NCI-H1694 treated with DMSO at 0.1 percent for 48 hours (cell line): ENCODE data around the gene PDE4D.

ENCODE experiments used
- DNase-seq: peaks from one replicate; lab custom pipeline; 2025; lab: John Stamatoyannopoulos, UW

Gene PDE4D

DNA sequence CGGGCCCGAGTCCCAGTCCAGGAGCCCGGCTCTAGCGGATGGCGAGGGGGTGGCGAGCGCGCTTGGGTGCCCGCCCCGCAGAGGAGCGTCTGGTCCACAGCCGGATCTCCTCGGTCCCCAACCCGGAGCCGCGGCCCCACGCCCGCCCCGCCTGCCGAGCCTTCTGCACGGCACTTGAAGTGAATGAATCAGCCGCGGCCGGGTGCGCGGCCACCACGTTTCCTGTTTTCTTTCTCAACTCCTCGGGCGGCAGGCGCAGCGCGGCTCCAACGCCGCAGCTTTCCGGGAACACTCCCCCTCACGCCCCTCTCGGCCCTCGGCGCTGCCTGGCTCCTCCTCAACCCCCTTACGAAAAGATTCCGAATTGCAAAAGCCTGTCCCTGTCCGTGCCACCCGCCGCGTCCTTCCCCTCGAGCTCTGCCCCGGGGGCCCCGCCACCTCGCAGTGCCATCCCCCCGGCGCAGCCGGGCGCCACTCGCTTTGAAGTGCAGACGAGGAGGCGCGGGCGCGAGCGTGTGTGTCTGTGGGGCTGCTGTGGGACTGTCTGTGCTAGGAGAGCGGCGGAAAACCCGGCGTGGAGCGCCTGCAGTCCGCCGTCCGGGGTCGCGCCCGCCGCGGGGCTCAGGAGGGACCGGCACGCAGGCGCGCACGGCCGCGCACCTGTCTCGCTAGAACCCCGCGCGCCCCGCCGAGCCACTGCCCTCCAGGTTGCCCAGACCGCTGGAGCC lies 854.1 kb downstream of the PDE4D start:
- peak; percentile 17 for DNase-seq

DNA sequence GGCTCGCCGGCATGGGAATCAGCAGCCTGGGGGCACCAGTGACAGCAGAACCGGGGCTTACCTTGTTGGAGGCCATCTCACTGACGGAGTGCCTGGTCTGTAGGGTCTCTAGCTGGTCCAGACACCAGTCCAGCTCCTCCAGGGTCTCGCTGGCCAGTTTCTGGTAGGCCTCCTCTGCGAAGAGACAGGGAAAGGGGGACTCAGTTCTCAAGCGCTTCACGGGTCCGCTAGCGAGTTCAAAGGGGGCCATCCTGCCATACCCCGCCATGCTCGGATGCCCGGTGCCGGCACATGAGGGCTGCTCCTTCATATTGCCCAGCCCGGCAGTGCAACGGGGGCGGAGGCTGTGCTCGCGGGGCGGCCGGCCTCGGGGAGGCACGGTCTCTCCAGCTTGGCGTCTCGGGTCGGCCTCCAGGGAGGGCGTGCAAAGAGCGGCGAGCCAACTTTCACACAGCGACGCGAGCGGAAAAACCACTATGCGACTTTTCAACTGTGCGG lies 854.7 kb downstream of the PDE4D start:
- DNase-seq, result no peak

DNA sequence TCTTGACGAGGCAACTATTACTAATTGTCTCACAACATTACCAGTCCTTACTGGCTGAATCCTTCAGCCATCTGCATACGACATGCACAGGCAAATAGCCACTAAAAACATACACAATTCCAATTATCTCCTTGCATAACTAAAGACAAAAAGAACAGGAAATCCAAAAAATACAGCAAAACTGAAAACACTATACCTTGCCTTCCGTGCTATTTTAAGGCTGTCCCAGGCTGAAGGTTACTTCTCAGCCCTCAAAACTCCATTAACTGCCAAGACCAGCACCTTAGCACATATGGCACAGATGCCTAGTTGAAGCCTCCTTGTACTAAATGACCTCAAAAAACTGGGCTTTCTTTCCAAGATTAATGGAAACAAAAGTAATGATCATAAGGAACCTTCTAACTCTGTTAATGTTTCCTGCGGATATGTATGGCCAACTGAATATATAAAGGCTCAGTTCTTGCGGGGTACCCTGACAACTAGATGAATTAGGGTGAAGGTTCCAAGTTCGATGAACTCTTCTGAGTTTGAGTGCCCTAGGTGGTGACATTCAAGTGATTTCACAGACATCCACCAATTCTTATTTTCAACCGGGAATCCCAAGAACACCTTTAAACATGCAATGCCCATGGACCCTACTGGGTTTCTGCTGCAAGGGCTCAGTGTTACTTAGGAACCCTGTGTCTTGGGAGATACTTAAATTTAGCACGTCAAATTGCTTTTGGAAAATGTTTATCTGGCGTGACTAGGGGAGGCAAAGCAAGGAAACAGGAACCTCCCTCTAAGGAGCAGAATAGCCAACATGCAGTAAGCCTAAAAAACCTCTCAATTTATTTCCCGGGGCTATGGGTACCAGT lies 855.4 kb downstream of the PDE4D start:
- DNase-seq, result no peak

DNA sequence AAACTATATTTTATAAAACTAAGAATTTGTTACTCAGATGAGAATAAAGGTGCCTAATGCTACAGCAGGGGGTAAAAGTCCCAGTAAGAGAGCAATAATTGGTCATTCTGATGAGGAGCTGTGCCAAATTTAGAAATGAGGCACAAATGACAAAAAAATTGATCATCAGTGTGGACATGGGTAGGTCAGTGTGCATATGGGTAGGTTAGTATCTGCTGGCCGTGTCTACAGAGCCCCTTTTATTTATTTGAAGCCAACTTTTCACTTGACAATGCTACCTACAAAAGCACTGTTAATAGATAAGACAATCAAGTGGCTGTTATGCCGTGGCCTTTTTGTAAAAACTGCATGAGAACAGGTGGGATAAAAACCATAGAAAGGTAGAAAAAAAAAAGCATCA lies 856.1 kb downstream of the PDE4D start:
- DNase-seq, result no peak

DNA sequence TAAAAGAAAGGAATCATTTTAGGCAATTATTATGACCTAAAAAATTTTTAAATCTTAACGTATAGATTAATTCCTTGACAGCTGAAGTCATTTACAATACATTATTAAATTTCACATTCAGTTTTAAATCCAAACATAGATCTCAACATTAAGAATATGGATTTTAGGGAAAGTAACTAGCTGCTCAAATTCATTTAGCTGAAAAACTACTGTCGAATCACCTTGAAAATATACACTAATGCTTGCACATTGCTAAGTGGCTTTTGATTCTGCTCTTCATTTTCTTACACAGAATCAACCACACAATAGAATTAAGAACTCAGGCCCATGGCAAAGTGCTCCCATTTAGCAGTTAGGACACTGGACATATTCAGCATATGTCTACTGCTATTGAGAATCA lies 856.5 kb downstream of the PDE4D start:
- DNase-seq, result no peak

DNA sequence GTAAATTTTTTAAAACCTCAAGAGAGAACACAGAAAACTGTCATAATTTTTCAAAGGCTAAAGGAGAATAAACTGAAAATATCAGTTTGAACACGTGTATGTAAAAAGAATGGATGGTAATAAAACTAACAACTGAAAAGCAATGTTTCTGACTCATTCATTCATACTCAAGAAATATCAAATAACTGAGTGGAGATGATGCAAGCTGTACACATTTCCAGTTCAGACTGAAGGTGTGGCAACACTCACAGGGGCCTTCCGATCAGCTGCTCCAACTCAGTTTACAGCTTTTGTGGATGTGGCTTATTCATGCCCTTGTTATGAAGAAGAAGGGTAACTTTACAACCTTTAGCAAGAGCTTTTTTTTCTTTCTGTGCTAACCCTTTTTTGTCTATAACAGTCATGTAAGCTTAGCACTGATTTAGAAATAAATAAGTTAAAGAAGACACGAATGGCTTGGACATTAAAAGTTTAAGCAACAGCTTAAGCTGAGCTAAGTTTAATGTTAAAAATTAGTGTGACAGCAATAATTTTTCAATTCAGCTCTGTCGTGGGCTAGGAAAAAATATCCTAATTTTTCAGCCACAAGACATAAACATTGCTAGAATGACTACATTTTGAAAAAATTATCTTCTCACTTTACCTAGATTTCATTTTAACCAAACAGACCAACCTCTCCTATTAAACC lies 857.1 kb downstream of the PDE4D start:
- DNase-seq, result peak; percentile 7

DNA sequence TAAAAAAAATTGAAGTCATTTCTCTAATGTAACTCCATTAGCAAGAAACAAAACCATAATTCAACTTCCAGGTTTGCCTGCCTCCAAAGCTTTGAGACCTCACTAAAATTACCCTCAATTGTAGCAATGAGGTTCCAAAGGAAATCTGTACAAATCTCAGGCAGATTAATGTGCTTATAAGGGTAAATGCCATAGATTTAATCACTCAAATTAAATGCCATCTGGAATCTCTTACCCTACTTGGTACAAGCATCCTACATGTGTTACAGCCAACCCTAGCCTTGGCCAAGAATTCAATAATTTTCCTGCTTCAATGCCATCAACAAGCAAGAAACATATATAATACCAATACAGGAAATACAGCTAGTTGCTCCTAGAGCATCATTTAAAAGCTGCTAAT lies 857.8 kb downstream of the PDE4D start:
- peak; percentile 46 for DNase-seq

DNA sequence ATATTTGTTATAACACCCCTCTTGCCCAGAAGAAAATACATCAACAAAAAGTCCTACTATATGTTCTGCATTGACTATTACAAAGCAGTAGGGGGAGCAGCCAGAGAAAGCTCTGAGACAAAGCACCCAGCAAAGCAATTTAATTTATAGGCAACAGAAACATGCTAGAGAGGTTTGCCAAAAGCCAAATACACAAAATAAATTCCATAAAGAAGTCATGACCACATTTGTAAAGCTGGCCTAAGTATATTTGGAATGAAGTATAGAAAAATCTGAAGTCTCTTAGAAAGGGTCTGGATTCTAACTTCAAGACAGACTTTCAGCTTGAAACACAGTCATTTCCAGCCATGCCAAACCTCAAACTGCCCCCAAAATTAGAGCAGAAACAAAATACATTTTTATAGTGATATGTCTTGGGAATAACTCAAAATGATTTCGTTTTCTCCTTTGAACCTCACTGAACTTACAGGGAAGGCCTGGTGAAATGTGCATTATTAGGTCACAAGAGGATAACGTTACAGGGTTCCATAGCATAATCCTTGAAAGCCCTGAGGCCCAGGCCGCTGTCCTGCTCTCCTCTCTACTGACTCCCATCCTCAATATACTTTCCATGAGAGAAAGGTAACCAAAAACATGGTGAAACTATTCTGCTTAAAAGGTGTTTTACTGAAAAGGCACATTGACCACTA lies 858.9 kb downstream of the PDE4D start:
- DNase-seq, result peak; percentile 23

DNA sequence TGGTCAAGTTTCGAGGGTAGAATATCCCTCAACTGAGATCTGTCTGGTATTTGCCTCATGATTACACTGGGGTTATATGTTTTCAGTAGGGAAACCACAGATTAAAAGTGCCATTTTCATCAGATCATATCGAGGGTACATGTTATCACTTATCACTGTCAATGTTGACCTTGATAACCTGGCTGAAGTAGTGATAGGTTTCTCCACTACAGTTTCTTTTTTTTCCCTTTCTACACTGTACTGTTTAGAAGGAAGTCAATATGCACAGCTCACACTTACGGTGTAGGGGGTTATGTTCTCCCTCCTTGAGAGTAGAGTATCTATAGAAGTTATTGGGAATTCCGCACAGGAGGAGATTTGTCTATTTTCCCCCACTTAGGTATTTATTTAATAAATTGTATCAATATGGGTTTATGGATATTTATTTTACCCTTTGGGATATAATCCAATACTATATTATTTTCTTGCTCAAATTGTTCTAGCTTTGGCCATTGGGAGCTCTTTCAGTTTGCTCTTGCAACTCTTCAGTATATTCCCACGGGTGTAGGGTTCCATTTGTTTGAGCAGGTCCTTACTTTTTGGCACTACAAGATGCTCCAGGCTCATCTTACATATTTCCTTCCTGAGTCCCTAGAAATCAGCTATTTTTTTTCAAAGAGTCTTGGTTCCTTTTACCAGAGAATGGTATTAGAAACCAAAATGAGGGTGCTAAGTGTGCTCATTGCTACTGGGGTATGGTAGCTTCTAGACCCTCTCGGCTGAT lies 866.2 kb downstream of the PDE4D start:
- no peak for DNase-seq

DNA sequence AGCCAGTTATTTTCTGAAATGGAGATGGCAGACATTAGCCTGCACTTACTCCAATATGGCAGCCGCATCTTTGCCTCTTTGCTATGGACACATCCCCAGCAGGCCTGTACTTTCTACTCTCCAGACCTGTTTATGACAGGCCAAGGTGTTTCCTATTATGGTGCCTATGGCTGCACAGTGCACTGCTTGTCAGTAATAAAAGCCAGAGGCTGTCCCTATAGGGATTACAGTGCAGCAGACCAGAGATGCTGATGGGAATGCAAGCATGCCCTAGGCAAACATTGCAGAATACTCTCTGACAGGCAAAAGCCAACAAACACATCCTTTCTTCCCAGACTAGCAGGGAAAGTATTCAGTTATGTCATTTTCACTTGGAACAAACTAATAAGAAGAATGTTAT lies 867.8 kb downstream of the PDE4D start:
- DNase-seq, result no peak

DNA sequence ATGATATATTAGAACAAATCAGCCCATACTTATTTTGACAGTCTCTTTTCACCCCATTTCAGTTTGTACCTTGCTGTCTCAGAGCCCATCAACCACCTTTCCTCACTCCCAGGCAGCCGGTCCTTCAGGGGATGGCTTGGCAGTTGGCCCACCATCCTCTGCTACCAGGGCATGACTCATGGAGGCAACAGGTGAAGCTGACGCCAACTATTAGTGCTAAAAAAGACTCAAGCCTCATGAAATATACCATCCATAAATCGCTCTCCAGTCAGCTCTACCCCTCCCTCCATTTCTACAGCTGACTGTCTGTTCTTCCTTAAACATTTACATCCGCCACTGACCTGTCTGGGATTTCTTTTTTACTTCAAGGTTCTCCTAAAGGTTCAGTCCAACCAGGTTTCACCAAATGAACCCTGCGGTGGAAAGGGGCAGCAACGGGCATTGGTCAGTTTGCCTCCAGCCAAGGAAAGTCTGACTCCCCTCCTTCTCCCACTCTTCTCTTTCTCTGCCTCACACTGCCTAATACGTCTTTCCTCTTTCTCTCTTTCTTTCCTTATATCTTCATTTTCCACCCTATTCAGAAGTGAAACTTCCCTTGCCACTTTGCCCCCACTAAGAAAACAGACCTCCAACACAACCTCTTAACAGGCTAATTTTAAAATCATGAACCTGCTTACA lies 871.5 kb downstream of the PDE4D start:
- peak; percentile 22 for DNase-seq

DNA sequence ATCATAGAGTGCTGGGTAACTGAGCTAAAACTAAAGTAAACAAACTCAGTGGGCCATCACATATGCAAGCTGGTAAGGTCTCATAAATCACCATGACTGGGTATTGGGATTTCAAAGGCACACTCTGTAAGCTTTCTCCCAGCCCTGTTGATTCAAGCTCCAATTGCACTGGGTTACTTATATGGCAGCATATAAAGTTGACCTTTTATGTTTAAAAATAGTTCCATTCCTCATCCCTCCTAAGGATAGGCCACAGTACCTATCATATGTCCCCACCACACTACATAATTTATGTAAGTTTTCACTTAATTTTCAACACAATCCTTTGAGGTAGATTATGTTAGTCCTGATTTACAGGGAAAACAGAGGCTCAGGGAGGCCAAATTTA lies 872.2 kb downstream of the PDE4D start:
- DNase-seq, result no peak

DNA sequence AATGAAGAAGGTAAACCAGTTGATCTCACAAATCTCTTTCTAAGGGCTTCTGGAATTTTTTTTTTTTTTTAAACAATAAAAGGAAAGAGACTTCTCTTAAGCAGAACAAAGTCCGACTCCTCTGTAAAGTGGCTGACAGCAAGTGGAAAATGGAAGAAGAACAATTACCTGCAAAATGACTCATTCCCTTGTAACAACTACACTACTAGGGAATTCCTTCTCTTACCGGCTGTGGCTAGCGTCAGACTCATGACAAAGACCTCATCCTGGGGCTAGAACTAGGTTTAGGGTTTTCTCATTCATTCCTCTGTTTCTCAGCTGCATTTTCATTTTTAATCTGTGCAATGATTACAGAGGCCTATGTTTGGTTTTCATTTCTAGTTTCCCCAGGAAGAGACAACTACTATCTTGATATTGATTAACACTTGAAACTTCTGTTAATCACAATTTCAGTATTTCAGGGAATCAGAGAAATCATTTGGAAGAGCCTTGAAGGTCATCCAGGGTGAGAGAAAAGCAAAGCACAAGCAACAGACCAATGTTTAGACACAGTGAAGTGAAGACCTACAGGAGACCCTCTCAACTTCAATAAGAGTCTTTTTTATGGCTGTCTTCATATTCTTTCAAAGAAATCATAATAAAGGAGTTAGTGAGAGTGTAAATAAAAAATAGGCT lies 872.8 kb downstream of the PDE4D start:
- DNase-seq, result no peak

DNA sequence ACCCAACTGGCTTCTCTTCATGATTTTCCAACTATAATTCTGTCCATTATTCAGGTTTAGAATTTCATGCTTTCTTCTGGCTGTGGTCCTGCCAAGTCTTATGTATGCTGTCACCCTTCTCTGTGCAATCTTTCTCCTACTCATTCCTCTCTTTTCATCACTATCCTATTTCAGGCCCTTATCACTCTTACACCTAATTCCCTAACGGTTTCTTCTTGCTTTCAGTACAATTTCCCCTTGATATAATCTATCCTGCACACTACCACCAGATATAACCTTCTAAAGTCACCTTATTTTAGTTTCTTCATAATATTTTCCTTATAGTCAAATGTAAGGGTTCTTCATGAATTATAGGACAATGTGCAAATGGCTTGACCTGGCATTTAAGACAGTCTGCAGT lies 874.4 kb downstream of the PDE4D start:
- no peak for DNase-seq

DNA sequence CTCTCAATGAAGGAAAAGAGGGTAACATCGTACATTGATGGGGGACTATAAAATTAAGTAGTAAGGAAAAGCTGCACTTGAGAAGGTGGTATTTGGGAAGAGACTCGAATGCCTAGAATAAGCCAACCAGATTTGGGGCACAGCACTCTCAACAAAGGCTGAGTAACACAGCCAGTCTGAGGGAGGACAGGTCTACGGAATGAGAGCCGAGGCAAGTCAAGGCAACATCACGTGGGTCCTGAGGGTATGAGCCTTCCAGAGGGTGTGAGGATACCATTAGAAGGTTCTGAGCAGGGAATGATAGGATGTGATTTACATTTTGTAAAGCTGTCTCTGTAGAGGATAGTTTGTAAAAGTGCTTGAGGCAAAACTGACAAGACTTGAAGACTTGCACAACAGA lies 876.6 kb downstream of the PDE4D start:
- no peak for DNase-seq

DNA sequence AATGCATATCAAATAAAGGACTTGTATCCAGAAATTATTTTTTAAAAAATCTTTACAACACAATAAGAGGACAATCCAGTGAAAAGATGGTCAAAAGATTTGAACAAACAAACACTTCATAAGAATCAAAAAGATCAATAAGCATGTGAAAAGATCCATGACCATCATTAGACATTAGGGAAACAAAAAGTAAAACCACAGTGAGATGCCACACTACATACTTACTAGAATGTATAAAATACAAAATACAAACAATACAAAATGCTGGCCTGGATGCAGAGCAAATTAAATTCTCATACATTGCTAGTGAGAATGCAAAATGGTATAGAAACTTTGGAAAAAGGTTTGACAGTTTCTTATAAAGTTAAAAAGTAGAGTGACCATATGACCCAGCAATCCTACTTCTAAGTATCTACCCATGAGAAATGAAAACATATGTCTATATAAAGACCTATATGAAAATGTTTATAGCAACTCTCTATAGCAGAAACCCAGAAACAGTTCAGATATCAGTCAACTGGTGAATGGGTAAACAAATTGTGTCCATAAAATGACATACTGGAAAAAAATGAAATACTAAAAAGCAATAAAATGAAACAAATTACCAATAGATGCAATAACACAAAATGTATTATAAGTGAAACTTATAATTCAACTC lies 884.6 kb downstream of the PDE4D start:
- DNase-seq, result no peak

DNA sequence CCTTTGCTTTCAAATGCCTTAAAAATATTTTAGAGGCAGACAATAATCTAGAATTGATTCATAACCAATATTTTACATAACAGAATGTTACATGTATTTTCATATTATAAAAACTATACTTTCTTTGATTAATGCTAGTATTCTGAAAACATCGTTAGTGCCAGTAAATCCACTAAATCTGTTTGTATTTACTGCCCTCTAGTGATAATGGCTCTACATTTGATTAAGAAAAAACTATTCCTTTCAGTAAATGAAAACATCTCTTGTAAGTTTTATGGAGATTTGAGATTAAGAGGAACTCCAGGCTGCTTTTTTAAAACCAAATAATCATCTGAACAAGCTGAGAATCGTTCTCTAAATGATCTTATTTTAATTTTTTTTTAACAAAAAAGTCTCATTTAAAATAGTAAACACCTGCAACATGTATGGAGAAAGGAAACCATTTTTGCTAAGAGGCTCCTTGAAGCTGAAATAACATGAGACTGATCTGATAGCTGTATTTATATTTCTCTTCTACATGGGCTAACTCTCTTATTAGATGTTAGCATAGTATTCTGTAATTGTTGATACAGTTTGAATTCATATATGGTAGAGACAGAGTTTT lies 886.0 kb downstream of the PDE4D start:
- DNase-seq, result peak; percentile 15

DNA sequence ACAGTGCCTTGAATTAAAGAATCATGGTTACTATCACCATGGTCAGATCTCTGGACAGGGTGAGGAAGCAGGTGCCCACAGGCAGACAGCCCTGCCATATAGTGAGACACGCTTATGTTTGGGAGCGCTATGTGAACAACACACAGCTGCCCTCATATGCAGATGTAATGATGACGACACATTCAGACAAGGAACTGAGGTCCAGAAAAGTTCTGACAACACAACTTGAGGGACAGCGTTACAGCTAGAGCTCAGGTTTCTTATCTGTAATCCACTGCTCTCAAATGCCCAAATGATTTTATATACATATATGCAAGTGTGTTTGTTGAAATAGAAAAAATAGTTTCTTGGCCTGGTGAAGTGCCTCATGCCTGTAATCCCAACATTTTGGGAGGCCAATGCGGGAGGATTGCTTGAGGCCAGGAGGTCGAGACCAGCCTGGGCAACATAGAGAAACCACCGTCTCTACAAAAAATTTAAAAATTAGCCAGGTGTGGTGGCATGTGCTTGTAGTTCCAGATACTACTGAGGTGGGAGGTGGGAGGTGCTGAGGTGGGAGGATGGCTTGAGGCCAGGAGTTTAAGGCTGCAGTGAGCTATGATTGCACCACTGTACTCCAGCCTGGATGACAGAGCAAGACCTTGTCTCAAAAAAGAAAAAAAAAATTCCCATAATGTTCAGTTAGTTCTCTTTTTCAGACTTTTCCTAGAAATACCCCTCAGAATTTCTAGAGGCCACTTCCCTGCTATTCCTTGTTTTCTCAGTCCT lies 887.4 kb downstream of the PDE4D start:
- DNase-seq, result no peak
